ENCODE measurements around the gene TPRN.

The TPRN gene

GRCh38 chr9:137188086-137188489 is 12.5 kb downstream of the TPRN start:
- no peak for DNase-seq

GRCh38 chr9:137187386-137187785 is 13.2 kb downstream of the TPRN start:
- no peak for DNase-seq

- no peak for DNase-seq
Measured at GRCh38 chr9:137186385-137186784, 14.2 kb downstream of the TPRN start.

- DNase-seq: no peak
Measured at GRCh38 chr9:137185921-137186320, 14.6 kb downstream of the TPRN start.

- no peak for DNase-seq
Measured at GRCh38 chr9:137184881-137185660, 15.5 kb downstream of the TPRN start.

GRCh38 chr9:137183980-137184595 is 16.5 kb downstream of the TPRN start:
- no peak for DNase-seq

- no peak for DNase-seq
Measured at GRCh38 chr9:137182836-137183235, 17.7 kb downstream of the TPRN start.

GRCh38 chr9:137181680-137182079 is 18.9 kb downstream of the TPRN start:
- DNase-seq: no peak

GRCh38 chr9:137180491-137180890 is 20.1 kb downstream of the TPRN start:
- DNase-seq: no peak

- no peak for DNase-seq
Measured at GRCh38 chr9:137179761-137180160, 20.8 kb downstream of the TPRN start.

GRCh38 chr9:137178939-137179630 is 21.5 kb downstream of the TPRN start:
- no peak for DNase-seq

GRCh38 chr9:137178201-137178938 is 22.2 kb downstream of the TPRN start:
- no peak for DNase-seq

- DNase-seq: no peak
Measured at GRCh38 chr9:137176302-137177182, 24.0 kb downstream of the TPRN start.

- DNase-seq: no peak
Measured at GRCh38 chr9:137175345-137175961, 25.1 kb downstream of the TPRN start.

- DNase-seq: no peak
Measured at GRCh38 chr9:137174722-137175293, 25.7 kb downstream of the TPRN start.

GRCh38 chr9:137173796-137174664 is 26.5 kb downstream of the TPRN start:
- DNase-seq: no peak

GRCh38 chr9:137172901-137173795 is 27.4 kb downstream of the TPRN start:
- DNase-seq: no peak

GRCh38 chr9:137171149-137171900 is 29.2 kb downstream of the TPRN start:
- no peak for DNase-seq

Measured in right hindlimb (tissue), 1 donor.